NCI-H446 treated with DMSO at 0.1 percent for 48 hours (cell line): ENCODE data around the gene RDM1.
"Not testable (repeated sequence)": the region's sequence is repeated elsewhere in the genome, so short reads cannot be mapped to it uniquely, and the experiment has no call there.

ENCODE experiments used
- DNase-seq: peaks from one replicate; lab custom pipeline; 2025; lab: John Stamatoyannopoulos, UW

The RDM1 gene

DNA sequence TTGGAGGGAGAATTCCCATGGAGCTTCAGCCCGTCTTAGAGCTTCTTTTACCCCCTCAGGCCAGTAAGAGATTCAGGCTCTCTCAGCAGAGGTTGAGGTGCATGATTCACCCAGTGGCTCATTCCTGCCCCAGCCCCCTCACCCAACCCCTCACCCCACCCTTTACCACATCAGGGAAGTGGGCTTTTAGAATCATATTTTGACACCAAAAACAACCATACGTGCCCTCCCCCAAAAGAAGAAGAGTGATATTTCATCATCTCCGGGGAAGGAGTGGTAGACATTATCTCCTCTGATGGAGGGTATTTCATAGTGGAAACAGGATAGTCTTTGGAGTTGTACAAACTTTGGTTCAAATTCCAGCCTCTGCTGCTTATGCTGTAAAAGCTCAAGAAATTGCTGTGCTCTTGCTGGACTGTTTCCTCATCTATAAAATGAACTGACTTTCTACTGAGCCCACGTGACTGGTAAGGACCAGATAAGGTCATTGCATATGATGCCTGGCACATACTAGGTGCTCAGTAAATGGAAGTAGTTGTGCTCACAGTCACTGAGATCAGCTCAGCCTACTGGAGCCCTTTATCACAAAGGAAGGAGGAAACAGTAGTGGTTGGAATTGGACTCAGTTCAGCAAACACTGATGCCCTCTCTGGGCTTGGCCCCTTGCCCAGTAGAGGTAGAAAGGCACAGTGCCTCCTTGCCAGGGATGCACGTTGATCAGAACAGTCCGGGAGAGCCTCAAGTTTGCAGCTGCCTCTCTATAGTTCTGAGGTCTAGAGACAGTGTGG, 32.1 kb downstream of the RDM1 start:
- peak; percentile 4 for DNase-seq

GRCh38 chr17:35897772-35898171, 32.8 kb downstream of the RDM1 start:
- DNase-seq: not testable (repeated sequence)

GRCh38 chr17:35895636-35896587, 34.7 kb downstream of the RDM1 start:
- no peak for DNase-seq

GRCh38 chr17:35894206-35894605, 36.4 kb downstream of the RDM1 start:
- DNase-seq: no peak

- no peak for DNase-seq
Observed at GRCh38 chr17:35893751-35894150, 36.8 kb downstream of the RDM1 start.

GRCh38 chr17:35892091-35893035, 38.2 kb downstream of the RDM1 start:
- DNase-seq: no peak

GRCh38 chr17:35891269-35891668, 39.3 kb downstream of the RDM1 start:
- DNase-seq: no peak

DNA sequence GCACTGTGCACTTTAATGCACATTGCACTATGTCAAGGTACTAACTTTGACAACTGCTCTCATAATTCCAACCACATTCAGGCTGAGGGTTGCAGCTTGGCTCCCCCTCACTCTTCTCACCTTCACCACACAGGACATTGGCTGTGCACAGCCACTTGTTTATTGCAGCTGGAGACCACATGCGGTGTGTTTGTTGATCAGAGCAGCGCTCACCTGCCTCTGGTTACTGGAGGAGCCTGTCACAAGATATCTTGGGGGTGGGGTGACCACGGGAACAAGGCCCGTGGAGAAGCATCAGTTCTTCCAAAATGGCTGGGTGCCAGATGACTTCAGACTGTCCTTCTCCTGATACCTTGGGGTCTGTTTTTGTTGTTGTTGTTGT, 39.8 kb downstream of the RDM1 start:
- no peak for DNase-seq

DNA sequence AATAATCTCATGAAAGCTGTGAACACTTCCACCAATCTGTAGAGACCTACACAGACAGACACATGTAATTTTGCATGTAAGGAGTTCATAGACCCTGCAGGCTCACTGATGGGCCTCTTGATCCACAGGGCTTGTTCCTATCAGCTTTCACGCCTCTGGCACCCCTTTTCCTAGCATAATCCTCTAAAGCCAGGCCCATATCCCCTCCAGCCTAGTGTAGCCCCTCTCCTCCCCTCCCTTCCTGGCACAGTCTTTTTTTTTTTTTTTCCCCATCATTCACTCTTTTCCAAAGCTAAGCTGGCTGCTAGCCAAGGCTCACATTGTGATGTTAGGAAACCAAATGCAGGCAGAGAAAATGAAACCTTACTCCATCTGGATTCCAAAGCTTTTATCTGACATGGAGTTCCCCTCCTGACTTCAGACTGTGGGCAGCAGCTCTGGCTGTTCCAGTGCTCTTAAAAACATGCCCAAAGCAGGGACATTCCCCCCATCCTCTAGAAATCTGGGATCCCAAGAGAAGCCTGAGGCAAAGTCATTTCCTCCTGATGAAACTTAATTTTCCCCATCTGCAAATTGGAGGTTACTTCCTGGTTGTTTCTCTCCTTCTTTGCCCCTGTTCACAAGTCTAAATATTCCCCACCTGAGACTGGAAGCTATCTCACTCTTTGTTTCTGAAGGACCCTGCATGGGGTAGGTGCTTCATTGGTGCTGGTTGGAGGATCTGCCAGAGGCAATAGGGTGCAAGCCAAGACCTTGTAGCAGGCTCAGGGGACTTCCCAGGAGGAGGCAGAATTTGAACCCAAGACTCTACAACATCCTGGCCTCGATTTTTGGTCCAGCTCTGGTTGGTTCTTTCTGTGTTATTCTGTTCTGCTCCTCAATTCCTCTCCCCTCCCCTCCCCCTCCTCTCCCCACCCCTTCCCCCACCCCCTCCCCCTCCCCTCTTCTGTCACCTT, 40.5 kb downstream of the RDM1 start:
- DNase-seq: peak; percentile 19

DNA sequence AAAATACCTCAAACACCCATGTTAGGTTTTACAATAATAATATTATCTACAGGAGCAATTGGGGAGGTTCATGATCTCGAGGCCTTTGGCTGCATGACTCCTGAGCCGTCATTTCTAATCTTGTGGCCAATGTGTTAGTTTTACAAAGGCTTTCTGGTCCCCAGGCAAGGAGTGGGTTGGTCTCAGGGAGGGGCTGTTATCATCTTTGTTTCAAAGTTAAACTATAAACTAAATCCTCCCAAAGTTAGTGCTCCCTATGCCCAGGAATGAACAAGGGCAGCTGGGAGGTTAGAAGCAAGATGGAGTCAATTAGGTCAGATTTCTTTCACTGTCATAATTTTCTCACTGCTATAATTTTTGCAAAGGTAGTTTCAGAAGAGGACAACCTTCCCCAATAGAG, 41.3 kb downstream of the RDM1 start:
- DNase-seq: no peak

DNA sequence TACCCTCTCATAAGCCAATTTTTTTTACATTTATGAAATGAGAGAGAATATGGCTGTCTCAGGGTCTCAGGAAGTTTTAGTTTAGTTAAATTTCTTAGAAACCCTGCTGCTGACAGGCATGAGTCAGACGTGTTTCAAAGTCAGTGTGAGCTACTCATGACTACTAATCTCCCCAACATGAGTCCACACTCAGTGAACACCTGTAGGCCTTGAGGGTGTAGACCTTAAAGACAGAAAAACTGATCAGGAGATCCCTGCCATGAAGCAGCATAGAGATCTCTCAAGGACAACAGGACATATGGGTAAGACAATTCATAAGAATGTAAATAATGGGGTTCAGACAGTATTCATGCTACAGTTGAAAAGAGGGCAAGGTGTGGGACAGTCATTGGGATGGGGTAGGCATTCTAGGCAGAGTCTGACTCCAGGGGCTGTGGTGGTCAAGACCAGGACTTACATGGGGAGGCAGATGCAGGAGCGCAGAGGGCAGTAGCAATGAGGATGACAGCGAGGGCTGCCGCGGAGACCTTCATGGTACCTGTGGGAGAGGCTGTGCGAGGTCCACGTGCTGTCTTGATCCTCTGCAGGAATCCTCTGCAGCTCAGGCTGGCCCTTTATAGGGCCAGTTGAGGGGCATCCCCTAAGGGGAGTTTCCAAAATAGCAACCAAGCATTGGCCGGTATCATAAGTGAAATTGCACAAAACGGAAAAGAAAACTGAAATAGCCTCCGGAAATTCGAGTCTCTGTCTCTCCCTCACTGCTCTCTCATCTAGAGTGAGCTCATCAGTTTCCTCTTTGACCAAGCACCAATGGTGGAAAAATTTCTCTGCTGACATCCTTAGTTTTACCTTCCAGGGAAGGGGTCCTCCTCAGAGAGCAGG, 50.6 kb downstream of the RDM1 start, which contains the start of gene CCL5:
CCL5 (minus strand) TSS at position 588 of the 882 bp plus-strand sequence.
- no peak for DNase-seq

DNA sequence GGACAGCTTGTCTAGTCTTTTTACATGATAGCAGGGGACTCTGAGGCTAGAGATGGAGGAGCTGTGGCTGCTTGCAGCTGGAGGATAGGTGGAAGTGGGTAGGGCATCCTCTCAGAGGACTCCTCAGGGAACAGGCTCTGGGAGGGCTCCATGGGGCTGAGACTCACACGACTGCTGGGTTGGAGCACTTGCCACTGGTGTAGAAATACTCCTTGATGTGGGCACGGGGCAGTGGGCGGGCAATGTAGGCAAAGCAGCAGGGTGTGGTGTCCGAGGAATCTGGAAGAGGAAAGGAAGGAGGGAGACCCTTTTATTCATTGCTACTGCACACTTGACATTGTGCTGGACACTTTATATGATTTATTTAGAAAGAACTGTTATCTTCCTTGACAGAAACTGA, 52.2 kb downstream of the RDM1 start:
- DNase-seq: no peak

DNA sequence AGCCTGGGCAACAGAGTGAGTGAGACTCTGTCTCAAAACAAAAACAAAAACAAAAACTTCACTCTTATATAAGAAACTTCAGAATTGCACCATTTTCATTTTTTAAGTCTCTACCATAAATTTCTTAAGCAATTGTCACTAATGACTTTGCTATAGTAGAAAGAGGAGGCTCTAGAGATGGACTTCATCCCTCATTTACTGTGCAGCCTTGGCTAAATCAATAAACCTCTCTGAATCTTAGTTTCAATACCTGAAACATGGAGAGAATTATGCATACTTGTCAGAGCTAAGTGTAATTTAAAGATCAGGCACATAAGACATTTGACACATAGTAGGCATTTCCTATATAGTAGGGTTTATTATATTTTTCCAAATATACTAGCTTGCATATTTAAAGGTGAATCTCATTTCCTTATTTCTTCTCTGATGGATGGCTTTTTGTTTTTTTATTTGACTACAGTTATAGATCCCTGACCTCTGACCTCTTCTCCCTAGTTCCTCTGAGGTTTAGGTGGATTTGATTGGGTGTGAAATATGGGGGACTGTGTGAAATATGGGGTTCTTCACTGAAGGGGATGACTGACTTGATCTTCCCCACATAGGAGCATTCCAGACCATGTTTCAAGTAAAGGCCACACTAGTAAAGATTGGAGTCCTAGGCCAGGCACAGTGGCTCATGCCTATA, 53.1 kb downstream of the RDM1 start:
- DNase-seq: no peak

DNA sequence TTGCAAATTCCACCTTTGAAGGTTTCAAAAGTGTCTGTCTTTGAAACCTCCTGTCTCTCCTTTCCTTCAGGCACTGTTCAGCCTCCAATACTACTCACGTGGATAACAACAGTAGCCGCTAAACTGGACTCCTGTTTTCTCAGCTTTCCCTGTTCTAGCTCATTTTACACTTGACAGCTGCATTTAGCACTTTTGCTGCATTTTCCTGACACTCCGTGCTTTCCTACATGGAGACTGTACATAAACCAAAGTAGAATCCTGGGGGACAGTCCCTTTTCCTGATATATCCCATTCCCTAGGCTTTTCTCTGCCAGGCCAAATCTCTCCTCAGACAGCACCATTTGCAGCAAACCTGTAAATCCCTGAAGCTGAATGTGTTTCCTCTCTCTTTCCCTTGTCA, 54.0 kb downstream of the RDM1 start:
- no peak for DNase-seq

GRCh38 chr17:35875800-35876139, 54.8 kb downstream of the RDM1 start:
- DNase-seq: no peak

DNA sequence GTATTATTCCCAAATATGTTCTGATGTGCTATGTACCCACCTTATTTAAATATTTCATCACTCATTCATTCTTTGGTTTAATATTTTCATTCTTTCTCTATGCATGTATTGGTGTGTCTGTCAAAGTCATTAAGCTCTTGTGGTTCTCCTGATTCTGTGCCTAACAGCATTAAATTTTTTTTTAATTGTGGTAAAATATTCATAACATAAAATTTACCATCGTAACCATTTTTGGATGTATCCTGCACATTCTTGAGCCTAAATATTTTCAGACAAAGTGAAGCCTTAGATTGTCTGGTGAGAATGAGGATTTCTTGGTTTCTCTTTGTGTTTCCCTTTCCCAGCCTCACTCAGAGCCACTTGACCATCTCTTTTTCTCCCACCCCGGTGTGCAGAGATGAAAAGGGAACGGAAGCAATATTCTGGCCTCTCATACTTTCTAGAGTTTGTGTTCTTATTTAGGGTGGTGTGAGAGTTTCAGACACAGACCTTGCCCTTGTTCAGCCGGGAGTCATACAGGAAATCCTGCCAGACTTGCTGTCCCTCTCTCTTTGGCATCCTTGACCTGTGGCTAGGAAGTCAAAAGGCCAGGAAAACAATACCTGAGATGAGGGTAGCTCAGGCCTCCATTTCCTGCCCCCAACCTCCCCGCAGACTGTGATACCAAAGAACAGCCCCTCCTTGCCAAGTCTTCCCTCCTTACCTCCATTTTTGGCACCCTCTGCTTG, 55.3 kb downstream of the RDM1 start:
- DNase-seq: no peak

DNA sequence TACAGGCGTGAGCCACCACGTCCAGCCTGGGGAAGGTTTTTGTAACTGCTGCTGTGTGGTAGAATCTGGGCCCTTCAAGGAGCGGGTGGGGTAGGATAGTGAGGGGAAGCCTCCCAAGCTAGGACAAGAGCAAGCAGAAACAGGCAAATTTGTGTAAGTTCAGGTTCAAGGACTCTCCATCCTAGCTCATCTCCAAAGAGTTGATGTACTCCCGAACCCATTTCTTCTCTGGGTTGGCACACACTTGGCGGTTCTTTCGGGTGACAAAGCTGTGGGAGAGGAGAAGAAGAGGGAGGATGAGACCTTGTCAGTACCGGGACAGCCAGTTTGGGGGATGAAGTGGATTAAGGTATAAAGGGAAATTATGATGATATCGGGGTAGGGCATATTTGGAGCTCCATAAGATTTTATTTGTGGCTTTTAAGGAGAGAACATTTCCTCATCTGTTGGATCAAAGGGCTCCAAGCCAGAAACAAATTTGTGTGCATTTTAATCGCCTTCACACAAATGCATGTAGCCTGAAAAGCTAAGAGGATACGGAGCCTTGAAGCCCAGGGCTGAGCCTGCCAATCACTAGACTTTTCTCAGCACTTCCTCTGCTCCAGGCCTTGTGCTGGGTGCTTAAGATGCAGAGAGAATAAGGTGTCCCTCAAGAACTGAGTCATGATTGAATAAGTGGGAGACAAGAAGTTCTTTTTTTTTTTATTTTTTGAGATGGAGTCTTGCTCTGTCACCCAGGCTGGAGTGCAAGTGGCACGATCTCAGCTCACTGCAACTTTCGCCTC, 58.2 kb downstream of the RDM1 start:
- no peak for DNase-seq
